ENCODE measurements around the gene PIK3R1.

DNA sequence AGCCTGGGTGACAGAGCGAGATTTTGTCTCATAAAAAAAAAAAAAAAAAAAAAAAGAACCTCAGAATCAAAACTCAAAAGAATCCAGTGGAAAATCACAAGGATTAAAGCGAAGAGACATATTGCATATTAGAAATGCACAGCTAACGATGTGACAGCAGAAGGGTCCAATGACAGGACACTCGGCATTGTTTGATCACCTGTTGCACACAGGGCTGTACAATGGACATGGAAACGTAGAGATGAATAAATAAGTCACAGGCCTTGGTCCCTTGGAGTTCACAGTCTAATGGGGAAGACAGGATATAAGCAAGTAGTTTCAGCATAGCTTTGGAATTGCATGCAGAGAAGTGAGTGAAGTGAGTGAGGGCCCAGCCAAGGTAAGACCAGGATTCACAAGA, 25.9 kb upstream of the PIK3R1 start:
- TF ChIP-seq, protein P1, sequence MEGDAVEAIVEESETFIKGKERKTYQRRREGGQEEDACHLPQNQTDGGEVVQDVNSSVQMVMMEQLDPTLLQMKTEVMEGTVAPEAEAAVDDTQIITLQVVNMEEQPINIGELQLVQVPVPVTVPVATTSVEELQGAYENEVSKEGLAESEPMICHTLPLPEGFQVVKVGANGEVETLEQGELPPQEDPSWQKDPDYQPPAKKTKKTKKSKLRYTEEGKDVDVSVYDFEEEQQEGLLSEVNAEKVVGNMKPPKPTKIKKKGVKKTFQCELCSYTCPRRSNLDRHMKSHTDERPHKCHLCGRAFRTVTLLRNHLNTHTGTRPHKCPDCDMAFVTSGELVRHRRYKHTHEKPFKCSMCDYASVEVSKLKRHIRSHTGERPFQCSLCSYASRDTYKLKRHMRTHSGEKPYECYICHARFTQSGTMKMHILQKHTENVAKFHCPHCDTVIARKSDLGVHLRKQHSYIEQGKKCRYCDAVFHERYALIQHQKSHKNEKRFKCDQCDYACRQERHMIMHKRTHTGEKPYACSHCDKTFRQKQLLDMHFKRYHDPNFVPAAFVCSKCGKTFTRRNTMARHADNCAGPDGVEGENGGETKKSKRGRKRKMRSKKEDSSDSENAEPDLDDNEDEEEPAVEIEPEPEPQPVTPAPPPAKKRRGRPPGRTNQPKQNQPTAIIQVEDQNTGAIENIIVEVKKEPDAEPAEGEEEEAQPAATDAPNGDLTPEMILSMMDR (conservative IDR thresholded peaks at IDR 0.05; ENCODE audit: low read depth, low read length): no peak
- TF ChIP-seq EZH2phosphoT487 (IDR thresholded peaks at IDR 0.05; ENCODE audit: borderline replicate concordance, low read length): no peak

Data from PC-3 (cell line).